Activated CD4-positive, alpha-beta T cell treated with anti-CD3 and anti-CD28 coated beads, Interleukin-2, amount 10 ng/mL, durations not matched to agents 7 days and 5 days (primary cell): Measurements from ENCODE around the gene PITPNC1. TPM values are rescaled to one million over a fixed set of nuclear protein-coding genes. Genes with fewer than 3 reads are reported as not detected.
"Not testable (repeated sequence)": the region's sequence is repeated elsewhere in the genome, so short reads cannot be mapped to it uniquely, and the experiment has no call there.

ENCODE experiments used
- CTCF ChIA-PET: fragments of 350-600 bp; sonication (Branson Sonifier 250); formaldehyde crosslinking; loops from one replicate; lab custom pipeline; 2021; ENCODE audit warnings: antibody characterized with exemption; lab: Charles Lee
- POLR2A ChIA-PET: fragments of 350-600 bp; sonication (Branson Sonifier 250); formaldehyde crosslinking; loops from one replicate; lab custom pipeline; 2021; ENCODE audit warnings: antibody characterized with exemption; lab: Charles Lee
- DNase-seq: peaks from one replicate; pipeline ENCODE4 v3.0.0-alpha.2; 2020
- H3K27ac Mint-ChIP-seq: one replicate; pipeline ENCODE4 v1.8.0; 2021; ENCODE audit warnings: mild to moderate bottlenecking, moderate library complexity, mixed read lengths
- H3K27me3 Mint-ChIP-seq: one replicate; pipeline ENCODE4 v1.8.0; 2021; ENCODE audit warnings: mixed read lengths
- H3K36me3 Mint-ChIP-seq: one replicate; pipeline ENCODE4 v1.8.0; 2021; ENCODE audit warnings: low read depth, mixed read lengths
- H3K4me1 Mint-ChIP-seq: one replicate; pipeline ENCODE4 v1.8.0; 2021; ENCODE audit warnings: mixed read lengths
- H3K4me3 Mint-ChIP-seq: one replicate; pipeline ENCODE4 v1.8.0; 2021; ENCODE audit warnings: mild to moderate bottlenecking, moderate library complexity, mixed read lengths
- H3K9me3 Mint-ChIP-seq: one replicate; pipeline ENCODE4 v1.8.0; 2021; ENCODE audit warnings: mixed read lengths
- total RNA-seq, 2 experiments: library from RNA; stranded (reverse); gene quantifications; one replicate each; pipeline ENCODE4 v1.2.3, GENCODE V29; 2021

PITPNC1 gene
- total RNA-seq, 2 experiments from 2014 or later, result 57.0 to 67.1 TPM

- H3K36me3 Mint-ChIP-seq, result peaks cover 3% of the 10 kb centered on the region
- no peaks in the 10 kb centered on the region for H3K27me3 Mint-ChIP-seq
- CTCF ChIA-PET, result interaction anchor here (0.6 kb wide), 1 partner anchor 9 kb away, joined by 5 read pairs; no protein-coding TSS in a partner anchor
- DNase-seq, result no peak
- H3K4me1 Mint-ChIP-seq, result no peaks in the 10 kb centered on the region
- H3K4me3 Mint-ChIP-seq, result no peak overlapping the region
- no peaks in the 10 kb centered on the region for H3K9me3 Mint-ChIP-seq
- H3K27ac Mint-ChIP-seq, result no peak overlapping the region
- POLR2A ChIA-PET, result no interaction called here
These were observed 267.0 kb downstream of the PITPNC1 start for GRCh38 chr17:67644061-67644460.

GRCh38 chr17:67645195-67645594 lies 268.1 kb downstream of the PITPNC1 start:
- H3K9me3 Mint-ChIP-seq, POLR2A ChIA-PET, H3K4me1 Mint-ChIP-seq, H3K4me3 Mint-ChIP-seq, DNase-seq, H3K27ac Mint-ChIP-seq, H3K36me3 Mint-ChIP-seq, H3K27me3 Mint-ChIP-seq: not testable (repeated sequence)
- CTCF ChIA-PET, result interaction anchor here (0.7 kb wide), 1 partner anchor 136 kb away, joined by 3 read pairs; no protein-coding TSS in a partner anchor

GRCh38 chr17:67646472-67646871 lies 269.4 kb downstream of the PITPNC1 start:
- H3K27ac Mint-ChIP-seq, result no peak overlapping the region
- no peak overlapping the region for H3K4me3 Mint-ChIP-seq
- H3K27me3 Mint-ChIP-seq, result no peaks in the 10 kb centered on the region
- ChIA-PET POLR2A (no interaction called here), CTCF (interaction anchor here (1.3 kb wide), 1 partner anchor 272 kb away, joined by 3 read pairs; no protein-coding TSS in a partner anchor)
- H3K4me1 Mint-ChIP-seq, result no peaks in the 10 kb centered on the region
- H3K9me3 Mint-ChIP-seq, result no peaks in the 10 kb centered on the region
- H3K36me3 Mint-ChIP-seq, result peaks cover 3% of the 10 kb centered on the region
- DNase-seq, result no peak

GRCh38 chr17:67647482-67647881 lies 270.4 kb downstream of the PITPNC1 start:
- H3K4me1 Mint-ChIP-seq, result no peaks in the 10 kb centered on the region
- H3K27ac Mint-ChIP-seq, result no peak overlapping the region
- peaks cover 3% of the 10 kb centered on the region for H3K36me3 Mint-ChIP-seq
- no peak for DNase-seq
- CTCF ChIA-PET, result interaction anchor here (1.3 to 1.4 kb wide), 2 partner anchors 268 to 273 kb away, joined by 3 read pairs; no protein-coding TSS in a partner anchor
- POLR2A ChIA-PET, result no interaction called here
- no peaks in the 10 kb centered on the region for H3K9me3 Mint-ChIP-seq
- H3K4me3 Mint-ChIP-seq, result no peak overlapping the region
- H3K27me3 Mint-ChIP-seq, result no peaks in the 10 kb centered on the region

GRCh38 chr17:67648032-67648905 lies 271.2 kb downstream of the PITPNC1 start:
- no peak overlapping the region for H3K4me3 Mint-ChIP-seq

GRCh38 chr17:67648906-67649295 lies 271.8 kb downstream of the PITPNC1 start:
- H3K27ac Mint-ChIP-seq, H3K4me1 Mint-ChIP-seq: not testable (repeated sequence)

More at GRCh38 chr17:67648032-67648905, 271.2 kb downstream of the PITPNC1 start:
- Mint-ChIP-seq H3K9me3 (no peaks in the 10 kb centered on the region), H3K27ac (no peak overlapping the region), H3K36me3 (peaks cover 3% of the 10 kb centered on the region), H3K27me3 (no peaks in the 10 kb centered on the region), H3K4me1 (no peaks in the 10 kb centered on the region)
- ChIA-PET POLR2A (no interaction called here), CTCF (interaction anchor here (1.3 to 1.4 kb wide), 2 partner anchors 9 to 269 kb away, joined by 3 to 5 read pairs; no protein-coding TSS in a partner anchor)
- DNase-seq, result no peak

GRCh38 chr17:67649891-67650290 lies 272.8 kb downstream of the PITPNC1 start:
- DNase-seq, result no peak
- Mint-ChIP-seq H3K9me3 (no peaks in the 10 kb centered on the region), H3K27me3 (no peaks in the 10 kb centered on the region), H3K4me1 (no peaks in the 10 kb centered on the region), H3K36me3 (no peaks in the 10 kb centered on the region), H3K27ac (no peak overlapping the region), H3K4me3 (no peak overlapping the region)
- ChIA-PET POLR2A (no interaction called here), CTCF (interaction anchor here (1.0 to 1.3 kb wide), 2 partner anchors 10 to 278 kb away, joined by 4 to 5 read pairs; no protein-coding TSS in a partner anchor)

More at GRCh38 chr17:67648906-67649295, 271.8 kb downstream of the PITPNC1 start:
- POLR2A ChIA-PET, DNase-seq, H3K27me3 Mint-ChIP-seq, H3K36me3 Mint-ChIP-seq, H3K4me3 Mint-ChIP-seq, H3K9me3 Mint-ChIP-seq: not testable (repeated sequence)
- CTCF ChIA-PET, result interaction anchor here (1.3 to 1.4 kb wide), 2 partner anchors 9 to 269 kb away, joined by 3 to 5 read pairs; no protein-coding TSS in a partner anchor

- peak overlapping the region; percentile 36 for H3K27ac Mint-ChIP-seq
- H3K36me3 Mint-ChIP-seq, H3K4me1 Mint-ChIP-seq, H3K9me3 Mint-ChIP-seq, DNase-seq, H3K4me3 Mint-ChIP-seq, H3K27me3 Mint-ChIP-seq, POLR2A ChIA-PET: not testable (repeated sequence)
- CTCF ChIA-PET, result interaction anchor here (1.3 kb wide), 1 partner anchor 13 kb away, joined by 3 read pairs; no protein-coding TSS in a partner anchor
These were observed 274.1 kb downstream of the PITPNC1 start for GRCh38 chr17:67651218-67651579.

GRCh38 chr17:67652433-67652832 lies 275.4 kb downstream of the PITPNC1 start:
- H3K4me1 Mint-ChIP-seq, result no peaks in the 10 kb centered on the region
- H3K27me3 Mint-ChIP-seq, result no peaks in the 10 kb centered on the region
- CTCF ChIA-PET, result interaction anchor here (1.3 kb wide), 1 partner anchor 12 kb away, joined by 3 read pairs; no protein-coding TSS in a partner anchor
- no peak overlapping the region for H3K27ac Mint-ChIP-seq
- POLR2A ChIA-PET, result no interaction called here
- no peak overlapping the region for H3K4me3 Mint-ChIP-seq
- DNase-seq, result no peak
- H3K36me3 Mint-ChIP-seq, result peaks cover 6% of the 10 kb centered on the region
- H3K9me3 Mint-ChIP-seq, result peaks cover 5% of the 10 kb centered on the region

- H3K4me1 Mint-ChIP-seq, result no peaks in the 10 kb centered on the region
- H3K27me3 Mint-ChIP-seq, result no peaks in the 10 kb centered on the region
- no peak for DNase-seq
- ChIA-PET CTCF (no interaction called here), POLR2A (no interaction called here)
- no peak overlapping the region for H3K27ac Mint-ChIP-seq
- peaks cover 18% of the 10 kb centered on the region for H3K9me3 Mint-ChIP-seq
- peaks cover 26% of the 10 kb centered on the region for H3K36me3 Mint-ChIP-seq
- H3K4me3 Mint-ChIP-seq, result no peak overlapping the region
These were observed 278.5 kb downstream of the PITPNC1 start for GRCh38 chr17:67655478-67656148.

- ChIA-PET POLR2A (no interaction called here), CTCF (no interaction called here)
- peaks cover 33% of the 10 kb centered on the region for H3K36me3 Mint-ChIP-seq
- peaks cover 21% of the 10 kb centered on the region for H3K9me3 Mint-ChIP-seq
- H3K27me3 Mint-ChIP-seq, result no peaks in the 10 kb centered on the region
- H3K27ac Mint-ChIP-seq, result no peak overlapping the region
- no peaks in the 10 kb centered on the region for H3K4me1 Mint-ChIP-seq
- DNase-seq, result no peak
- H3K4me3 Mint-ChIP-seq, result no peak overlapping the region
These were observed 279.6 kb downstream of the PITPNC1 start for GRCh38 chr17:67656494-67657203.

- peaks cover 21% of the 10 kb centered on the region for H3K9me3 Mint-ChIP-seq
- no peak overlapping the region for H3K27ac Mint-ChIP-seq
- ChIA-PET CTCF (no interaction called here), POLR2A (no interaction called here)
- H3K4me1 Mint-ChIP-seq, result no peaks in the 10 kb centered on the region
- H3K27me3 Mint-ChIP-seq, result no peaks in the 10 kb centered on the region
- no peak for DNase-seq
- H3K4me3 Mint-ChIP-seq, result no peak overlapping the region
- H3K36me3 Mint-ChIP-seq, result peaks cover 37% of the 10 kb centered on the region
These were observed 280.5 kb downstream of the PITPNC1 start for GRCh38 chr17:67657596-67657995.
